A549 (cell line): ENCODE data around the gene EPDR1. TPM values are rescaled to one million over a fixed set of nuclear protein-coding genes. Genes with fewer than 3 reads are reported as not detected.
"Not testable (repeated sequence)": the region's sequence is repeated elsewhere in the genome, so short reads cannot be mapped to it uniquely, and the experiment has no call there.

Experiments used
- ATAC-seq, 2 experiments: fragments of 200-7000 bp in 1 of 2; fragments of >200 bp in 1 of 2; cut with Nextera tagmentation in 1 of 2; cut with Tn5 transposase in 1 of 2; 3 replicates each; pipeline versions ENCODE4 v1.8.0 to v1.9.1; 2018 to 2020; ENCODE audit warnings: mild to moderate bottlenecking in 1 of 2, moderate library complexity in 1 of 2
- CTCF ChIA-PET: fragments of 300-600 bp; sonication (Branson Sonifier 250); formaldehyde crosslinking; extraction: SDS; loops from one replicate; lab custom pipeline; 2021; ENCODE audit warnings: antibody characterized with exemption, inconsistent platforms; lab: Yijun Ruan, JAX
- POLR2A ChIA-PET: fragments of 350-600 bp; formaldehyde crosslinking; extraction: SDS; loops from one replicate; lab custom pipeline; 2021; ENCODE audit warnings: antibody characterized with exemption, inconsistent platforms; lab: Yijun Ruan, JAX
- DNase-seq, 2 experiments: peaks; one replicate each; pipeline versions ENCODE4 v3.0.0 to v3.0.0-alpha.2; 2011 to 2016; ENCODE audit warnings: low read depth in 1 of 2, low spot score in 1 of 2
- FAIRE-seq: peaks from 2 replicates; lab custom pipeline; 2011; peaks lifted over from hg19 to GRCh38; lab: Jason Lieb, UNC
- H3K27ac ChIP-seq, 2 experiments: fragments of >200 bp; sonication (Bioruptor Twin); formaldehyde crosslinking; 3 replicates each; pipeline ENCODE4 v1.5.1; 2016 to 2017
- H3K4me1 ChIP-seq: fragments of >200 bp; sonication (Bioruptor Twin); formaldehyde crosslinking; 3 replicates; pipeline ENCODE4 v1.6.1; 2016
- H3K4me2 ChIP-seq: fragments of >200 bp; sonication (Bioruptor Twin); formaldehyde crosslinking; 3 replicates; pipeline ENCODE4 v1.6.1; 2016
- H3K4me3 ChIP-seq: fragments of >200 bp; sonication (Bioruptor Twin); formaldehyde crosslinking; 3 replicates; pipeline ENCODE4 v1.5.1; 2016
- H3K9me3 ChIP-seq: fragments of >200 bp; sonication (Bioruptor Twin); formaldehyde crosslinking; 3 replicates; pipeline ENCODE4 v1.6.1; 2016
- BHLHE40 ChIP-seq: IDR thresholded peaks from 2 replicates; pipeline ENCODE4 v1.6.1; 2012; ENCODE audit warnings: low read depth, low read length, inconsistent platforms
- CBX8 ChIP-seq: fragments of 200-600 bp; sonication (generic); IDR thresholded peaks from 2 replicates; pipeline ENCODE4 v1.6.1; 2016
- CTCF ChIP-seq: fragments of >200 bp; sonication (Bioruptor Twin); formaldehyde crosslinking; IDR thresholded peaks from 3 replicates; pipeline ENCODE4 v1.5.1; 2016
- E2F6 ChIP-seq: IDR thresholded peaks from 2 replicates; pipeline ENCODE4 v1.6.1; 2012; ENCODE audit warnings: low read depth, borderline replicate concordance
- EHF ChIP-seq: fragments of 250-450 bp; sonication (Bioruptor Pico); IDR thresholded peaks from 2 replicates; pipeline ENCODE4 v1.5.0; 2020; ENCODE audit warnings: mild to moderate bottlenecking
- EHMT2 ChIP-seq: fragments of 200-600 bp; sonication (generic); IDR thresholded peaks from 2 replicates; pipeline ENCODE4 v1.6.1; 2016; ENCODE audit warnings: antibody characterized with exemption, low read depth, mild to moderate bottlenecking, moderate library complexity
- ELK1 ChIP-seq: fragments of 150-350 bp; IDR thresholded peaks from 2 replicates; pipeline ENCODE4 v1.6.1; 2014; ENCODE audit warnings: low read depth, mild to moderate bottlenecking, low read length
- FOSB ChIP-seq: fragments of 250-450 bp; sonication (Bioruptor Pico); IDR thresholded peaks from 2 replicates; pipeline ENCODE4 v1.5.0; 2020; ENCODE audit warnings: mild to moderate bottlenecking, moderate library complexity
- FOSL2 ChIP-seq, 2 experiments: fragments of 450-650 bp in 1 of 2; fragments of >200 bp in 1 of 2; sonication (Bioruptor Twin) in 1 of 2; formaldehyde crosslinking; IDR thresholded peaks; 2 replicates each; pipeline versions ENCODE4 v1.5.0 to v1.6.1; 2016 to 2020; ENCODE audit warnings: mild to moderate bottlenecking in 1 of 2, moderate library complexity in 1 of 2
- HES2 ChIP-seq: fragments of >200 bp; sonication (Bioruptor Twin); formaldehyde crosslinking; IDR thresholded peaks from 2 replicates; pipeline ENCODE4 v1.6.1; 2016
- HOXB5 ChIP-seq: fragments of 250-450 bp; sonication (Bioruptor Pico); IDR thresholded peaks from 2 replicates; pipeline ENCODE4 v1.5.0; 2020; ENCODE audit warnings: mild to moderate bottlenecking, moderate library complexity
- KDM1A ChIP-seq: fragments of 200-600 bp; sonication (generic); IDR thresholded peaks from 2 replicates; pipeline ENCODE4 v1.6.1; 2016; ENCODE audit warnings: low read depth, mild to moderate bottlenecking
- KDM5A ChIP-seq: fragments of 200-600 bp; sonication (generic); IDR thresholded peaks from 2 replicates; pipeline ENCODE4 v1.6.1; 2016; ENCODE audit warnings: antibody characterized with exemption, mild to moderate bottlenecking
- MAX ChIP-seq: IDR thresholded peaks from 2 replicates; pipeline ENCODE4 v1.6.1; 2012
- MAZ ChIP-seq: fragments of 150-350 bp; IDR thresholded peaks from 2 replicates; pipeline ENCODE4 v1.6.1; 2014; ENCODE audit warnings: antibody characterized with exemption, low read depth, low read length, borderline replicate concordance
- MYC ChIP-seq: IDR thresholded peaks from 2 replicates; pipeline ENCODE4 v1.6.1; 2012; ENCODE audit warnings: mild to moderate bottlenecking, inconsistent platforms, low read length, improper control_type of control experiment, borderline replicate concordance
- PBX3 ChIP-seq: IDR thresholded peaks from 2 replicates; pipeline ENCODE4 v1.6.1; 2012
- PHF8 ChIP-seq: fragments of 200-600 bp; sonication (generic); IDR thresholded peaks from 2 replicates; pipeline ENCODE4 v1.6.1; 2016; ENCODE audit warnings: low read depth, mild to moderate bottlenecking, antibody characterized with exemption, moderate library complexity, borderline replicate concordance
- RAD21 ChIP-seq, 2 experiments: fragments of >200 bp in 1 of 2; sonication (Bioruptor Twin) in 1 of 2; formaldehyde crosslinking in 1 of 2; IDR thresholded peaks in 1 of 2; conservative IDR thresholded peaks in 1 of 2; 2 replicates in 1 of 2; 3 replicates in 1 of 2; pipeline ENCODE4 v1.6.1; 2012 to 2018; ENCODE audit warnings: inconsistent platforms in 1 of 2
- RNF2 ChIP-seq: fragments of 200-600 bp; sonication (generic); IDR thresholded peaks from 2 replicates; pipeline ENCODE4 v1.6.1; 2016; ENCODE audit warnings: low read depth, mild to moderate bottlenecking, antibody characterized with exemption, moderate library complexity, borderline replicate concordance
- SMC3 ChIP-seq: fragments of >200 bp; sonication (Bioruptor Twin); formaldehyde crosslinking; IDR thresholded peaks from 3 replicates; pipeline ENCODE4 v1.6.1; 2018; ENCODE audit warnings: inconsistent platforms
- SREBF2 ChIP-seq: fragments of 450-650 bp; IDR thresholded peaks from 2 replicates; pipeline ENCODE4 v1.6.1; 2014; ENCODE audit warnings: mild to moderate bottlenecking, moderate library complexity
- ZC3H11A ChIP-seq: fragments of 450-650 bp; IDR thresholded peaks from 2 replicates; pipeline ENCODE4 v1.6.1; 2014; ENCODE audit warnings: antibody characterized with exemption, mild to moderate bottlenecking
- ZNF302 ChIP-seq: fragments of 250-450 bp; sonication (Bioruptor Pico); IDR thresholded peaks from 2 replicates; pipeline ENCODE4 v1.9.0; 2021; ENCODE audit warnings: inconsistent platforms, mild to moderate bottlenecking, moderate library complexity
- ZSCAN20 ChIP-seq: fragments of 250-450 bp; sonication (Bioruptor Pico); IDR thresholded peaks from 2 replicates; pipeline ENCODE4 v1.8.0; 2022; ENCODE audit warnings: mild to moderate bottlenecking, moderate library complexity
- WGBS: methylation state at CpG from one replicate; pipeline ENCODE4 v1.1.6; 2017; ENCODE audit errors: missing lambda C conversion rate; 5-methylcytosine and 5-hydroxymethylcytosine counted together
- polyA plus RNA-seq, 4 experiments: library from polyadenylated mRNA; depleted of rRNA in 3 of 4; stranded (reverse); fragments of >200 nt; fragmentation: RNase III in 1 of 4; extraction: RNeasy Plus Mini Kit Qiagen cat#74134 plus additional on column Dnase treatment in 1 of 4; gene quantifications; 2 replicates in 3 of 4; 3 replicates in 1 of 4; pipeline ENCODE4 v1.2.3, GENCODE V29; 2011 to 2017

EPDR1 gene
- polyA plus RNA-seq, 2 of the 4 experiments (the other 2 are of a cell fraction), result 101 to 112 TPM

- no peak overlapping the region for H3K27ac ChIP-seq
- no peak overlapping the region for H3K4me2 ChIP-seq
- DNase-seq (no peak), ATAC-seq (no peak), FAIRE-seq (no peak)
- peaks cover 25% of the 10 kb centered on the region for H3K4me1 ChIP-seq
- ChIA-PET CTCF (interaction anchor here (1.0 kb wide), 1 partner anchor 27 kb away, joined by 4 read pairs; the partner anchor contains the start of gene EPDR1), POLR2A (no interaction called here)
- WGBS, result 92% methylated on average over 7 of the region's 7 CpGs
- H3K9me3 ChIP-seq, result no peaks in the 10 kb centered on the region
- H3K4me3 ChIP-seq, result no peak overlapping the region
- TF ChIP-seq ZSCAN20 (no peak), MAZ (no peak), RNF2 (no peak), FOSB (CRISPR knock-in tag) (no peak), PBX3 (no peak), CBX8 (no peak), ELK1 (no peak), FOSL2 (IDR thresholded peaks at IDR 0.05) (no peak), FOSL2 (CRISPR knock-in tag; IDR thresholded peaks at IDR 0.05) (no peak), ZNF302 (CRISPR knock-in tag) (no peak), EHF (CRISPR knock-in tag) (no peak), BHLHE40 (no peak), HES2 (no peak), SMC3 (no peak), MYC (no peak), PHF8 (no peak)
Observed at GRCh38 chr7:37947138-37947940, 26.9 kb downstream of the EPDR1 start.

GRCh38 chr7:37947941-37948210 is 27.4 kb downstream of the EPDR1 start:
- Histone ChIP-seq H3K4me3 (no peak overlapping the region), H3K4me1 (peaks cover 20% of the 10 kb centered on the region), H3K9me3 (no peaks in the 10 kb centered on the region), H3K4me2 (no peak overlapping the region), H3K27ac (no peak overlapping the region)
- FAIRE-seq, result no peak
- 98% methylated on average over 7 of the region's 7 CpGs for whole genome bisulfite sequencing
- ATAC-seq, result no peak
- POLR2A ChIA-PET, result no interaction called here
- CTCF ChIA-PET, result interaction anchor here (1.0 kb wide), 1 partner anchor 27 kb away, joined by 4 read pairs; the partner anchor contains the start of gene EPDR1
- no peak for DNase-seq
- TF ChIP-seq EHMT2, result no peak
- no peak for TF ChIP-seq PHF8
- TF ChIP-seq RAD21 (conservative IDR thresholded peaks at IDR 0.05 in 1 of 2, IDR thresholded peaks at IDR 0.05 in 1 of 2), result no peak

- CTCF ChIA-PET, result interaction anchor here (0.8 kb wide), 1 partner anchor 35 kb away, joined by 4 read pairs; the partner anchor contains the start of gene SFRP4
- Histone ChIP-seq H3K4me1 (no peaks in the 10 kb centered on the region), H3K27ac (no peak overlapping the region), H3K4me2 (no peak overlapping the region), H3K4me3 (no peak overlapping the region)
- no peak for DNase-seq
- POLR2A ChIA-PET, result no interaction called here
- no peak for ATAC-seq
- TF ChIP-seq CTCF (no peak), ZNF302 (CRISPR knock-in tag) (no peak), ZSCAN20 (no peak), ZC3H11A (no peak), CBX8 (no peak), E2F6 (no peak), MAX (no peak), RNF2 (no peak), MYC (no peak), HOXB5 (CRISPR knock-in tag) (no peak), RAD21 (conservative IDR thresholded peaks at IDR 0.05 in 1 of 2, IDR thresholded peaks at IDR 0.05 in 1 of 2) (no peak), SREBF2 (no peak), KDM1A (no peak), MAZ (no peak), PHF8 (no peak), KDM5A (no peak)
- TF ChIP-seq, all 56 proteins: peak for 0
- WGBS, result 100% methylated on average over 2 of the region's 2 CpGs
- no peak for FAIRE-seq
- H3K9me3 ChIP-seq, result no peaks in the 10 kb centered on the region
Observed at GRCh38 chr7:37952240-37952639, 31.8 kb downstream of the EPDR1 start.

- FAIRE-seq, H3K4me2 ChIP-seq, ATAC-seq, H3K4me1 ChIP-seq, POLR2A ChIA-PET, DNase-seq, H3K9me3 ChIP-seq, H3K27ac ChIP-seq, CTCF ChIA-PET, H3K4me3 ChIP-seq: not testable (repeated sequence)
- WGBS, result 89% methylated on average over 1 of the region's 1 CpG
Observed at GRCh38 chr7:37954217-37954616, 33.8 kb downstream of the EPDR1 start.
